Endothelial cell of umbilical vein (primary cell): Measurements from ENCODE around the gene FAM209A. TPM values are rescaled to one million over a fixed set of nuclear protein-coding genes. Genes with fewer than 3 reads are reported as not detected.

Experiments
- BruUV-seq: library from RNA; stranded (reverse); fragments of 400-500 nt; replicated peaks from 2 replicates; lab custom pipeline; 2021; lab: Mats Ljungman, UMichigan
- CTCF ChIA-PET: fragments of 300-600, 350-600 bp; sonication (Branson Sonifier 250); formaldehyde crosslinking; loops from one replicate; lab custom pipeline; 2021; ENCODE audit warnings: antibody characterized with exemption, inconsistent platforms; lab: Charles Lee
- POLR2A ChIA-PET: fragments of 300-600, 350-600 bp; sonication (Branson Sonifier 250); formaldehyde crosslinking; loops from one replicate; lab custom pipeline; 2021; ENCODE audit warnings: antibody characterized with exemption, inconsistent platforms; lab: Charles Lee
- DNase-seq: peaks from one replicate; pipeline ENCODE4 v3.0.0-alpha.2; 2011; ENCODE audit warnings: low read depth, low spot score
- FAIRE-seq: peaks from 2 replicates; lab custom pipeline; 2011; peaks lifted over from hg19 to GRCh38; lab: Jason Lieb, UNC
- H2AFZ ChIP-seq: 2 replicates; pipeline ENCODE4 v1.6.0; 2012; ENCODE audit warnings: low read depth, low read length, control low read depth, inconsistent platforms
- H3K27ac ChIP-seq: 2 replicates; pipeline ENCODE4 v1.5.1; 2011; ENCODE audit warnings: low read depth, mild to moderate bottlenecking, control low read depth, low read length, moderate library complexity; ENCODE audit not compliant: insufficient read depth
- H3K27me3 ChIP-seq, 2 experiments: 2 replicates each; pipeline versions ENCODE4 v1.6.0 to v1.6.1; 2011; ENCODE audit warnings: low read length in 2 of 2, mixed read lengths in 1 of 2; ENCODE audit not compliant: control insufficient read depth in 2 of 2, insufficient read depth in 2 of 2
- H3K36me3 ChIP-seq, 2 experiments: 2 replicates in 1 of 2; 3 replicates in 1 of 2; pipeline ENCODE4 v1.5.1; 2011; ENCODE audit warnings: low read length in 2 of 2, mild to moderate bottlenecking in 1 of 2, moderate library complexity in 1 of 2; ENCODE audit not compliant: control insufficient read depth in 2 of 2, insufficient read depth in 2 of 2; ENCODE audit errors: extremely low read depth in 1 of 2
- H3K4me1 ChIP-seq: 3 replicates; pipeline ENCODE4 v1.5.1; 2011; ENCODE audit warnings: mild to moderate bottlenecking, low read length; ENCODE audit not compliant: control insufficient read depth, insufficient read depth; ENCODE audit errors: extremely low read depth
- H3K4me2 ChIP-seq: 2 replicates; pipeline ENCODE4 v1.6.1; 2011; ENCODE audit warnings: low read length, control low read depth, mixed read lengths; ENCODE audit not compliant: insufficient read depth
- H3K4me3 ChIP-seq, 3 experiments: fragments of 200-600 bp in 1 of 3; sonication (generic), shearing (Covaris generic) in 1 of 3; replicated peaks in 1 of 3; 2 replicates each; pipeline ENCODE4 v1.5.1; 2011 to 2016; ENCODE audit warnings: control low read depth in 3 of 3, low read length in 3 of 3, mild to moderate bottlenecking in 2 of 3, inconsistent platforms in 1 of 3, low read depth in 1 of 3, moderate library complexity in 1 of 3; ENCODE audit not compliant: insufficient read depth in 1 of 3
- H3K79me2 ChIP-seq: 2 replicates; pipeline ENCODE4 v1.6.0; 2012; ENCODE audit warnings: low read length, inconsistent platforms; ENCODE audit not compliant: control insufficient read depth, insufficient read depth
- H3K9ac ChIP-seq: replicated peaks from 2 replicates; pipeline ENCODE3; 2011; ENCODE audit warnings: low read length, control low read depth; ENCODE audit not compliant: insufficient read depth; ENCODE audit errors: extremely low read depth
- H3K9me1 ChIP-seq: replicated peaks from 3 replicates; pipeline ENCODE4 v1.6.0; 2011; ENCODE audit warnings: mild to moderate bottlenecking, low read length; ENCODE audit not compliant: control insufficient read depth, insufficient read depth; ENCODE audit errors: extremely low read depth
- H3K9me3 ChIP-seq: replicated peaks from 2 replicates; pipeline ENCODE4 v1.5.1; 2012; ENCODE audit warnings: low read length, inconsistent platforms; ENCODE audit not compliant: control insufficient read depth, insufficient read depth
- H4K20me1 ChIP-seq: replicated peaks from 2 replicates; pipeline ENCODE3; 2011; ENCODE audit warnings: mild to moderate bottlenecking, low read length; ENCODE audit not compliant: control insufficient read depth, insufficient read depth; ENCODE audit errors: extremely low read depth
- EZH2 ChIP-seq: IDR thresholded peaks from 2 replicates; pipeline ENCODE4 v1.6.1; 2012; ENCODE audit warnings: borderline replicate concordance, low read depth, mild to moderate bottlenecking, moderate library complexity, low read length, inconsistent platforms; ENCODE audit not compliant: severe bottlenecking
- FOS ChIP-seq: IDR thresholded peaks from 2 replicates; pipeline ENCODE4 v1.6.1; 2011; ENCODE audit warnings: mild to moderate bottlenecking, low read length, moderate library complexity, borderline replicate concordance; ENCODE audit not compliant: insufficient read depth
- GATA2 ChIP-seq: IDR thresholded peaks from 2 replicates; pipeline ENCODE4 v1.7.0; 2011; ENCODE audit warnings: low read depth, mild to moderate bottlenecking, moderate library complexity, mixed read lengths, low read length; ENCODE audit not compliant: insufficient read length, insufficient read depth
- JUN ChIP-seq: IDR thresholded peaks from 2 replicates; pipeline ENCODE4 v1.6.1; 2011; ENCODE audit warnings: borderline replicate concordance, low read depth; ENCODE audit not compliant: insufficient read length, insufficient read depth
- MYC ChIP-seq: IDR thresholded peaks from one replicate; pipeline ENCODE4 v1.6.1; 2011; ENCODE audit warnings: mild to moderate bottlenecking, low read depth, low read length
- POLR2A ChIP-seq: IDR thresholded peaks from 2 replicates; pipeline ENCODE4 v1.6.1; 2012; ENCODE audit warnings: low read depth, mild to moderate bottlenecking, control low read depth, low read length
- POLR2AphosphoS5 ChIP-seq: IDR thresholded peaks from 2 replicates; pipeline ENCODE4 v1.6.1; 2012; ENCODE audit warnings: low read depth, mild to moderate bottlenecking, control low read depth, low read length, moderate library complexity; ENCODE audit not compliant: insufficient read depth
- dilution Hi-C: fragments of 300-500 bp; cut with MboI; formaldehyde crosslinking; loops from one replicate; pipeline ENCODE4 v1.15.0; 2019; ENCODE audit warnings: low sequenced_read_pairs; ENCODE audit not compliant: extremely low pct_ligation_motif_present
- intact Hi-C: fragments of 100-400 bp; cut with micrococcal nuclease; formaldehyde crosslinking; loops from one replicate; pipeline ENCODE4 v1.10.0; 2022
- polyA plus RNA-seq, 4 experiments: library from polyadenylated mRNA; depleted of rRNA in 3 of 4; stranded (reverse) in 3 of 4; unstranded in 1 of 4; fragments of >200 nt; gene quantifications; 2 replicates each; pipeline versions ENCODE4 v1.2.1 to v1.2.3, GENCODE V29; 2011 to 2012; ENCODE audit warnings: missing spikeins in 1 of 4
- total RNA-seq: library from RNA; stranded (reverse); gene quantifications from 2 replicates; pipeline ENCODE4 v1.2.3, GENCODE V29; 2021
- TF ChIP-seq, protein P1 (sequence below): IDR thresholded peaks from 2 replicates; pipeline ENCODE4 v1.6.1; 2011; ENCODE audit not compliant: insufficient read depth, insufficient read length
- TF ChIP-seq, protein P2 (sequence below), 2 donors: IDR thresholded peaks; 1 replicate in 1 of 2; 2 replicates in 1 of 2; pipeline ENCODE4 v1.5.1; 2011; ENCODE audit warnings: low read length in 2 of 2, mild to moderate bottlenecking in 2 of 2, moderate library complexity in 2 of 2, control low read depth in 1 of 2, inconsistent platforms in 1 of 2, low read depth in 1 of 2; ENCODE audit not compliant: insufficient read depth in 1 of 2; ENCODE audit errors: extremely low read depth in 1 of 2

The FAM209A gene
- total and polyA plus RNA-seq, 2 donors (not counting 3 experiments of a cell fraction or from before 2014, with no cell fraction given): 0.37 to 0.49 TPM

DNA sequence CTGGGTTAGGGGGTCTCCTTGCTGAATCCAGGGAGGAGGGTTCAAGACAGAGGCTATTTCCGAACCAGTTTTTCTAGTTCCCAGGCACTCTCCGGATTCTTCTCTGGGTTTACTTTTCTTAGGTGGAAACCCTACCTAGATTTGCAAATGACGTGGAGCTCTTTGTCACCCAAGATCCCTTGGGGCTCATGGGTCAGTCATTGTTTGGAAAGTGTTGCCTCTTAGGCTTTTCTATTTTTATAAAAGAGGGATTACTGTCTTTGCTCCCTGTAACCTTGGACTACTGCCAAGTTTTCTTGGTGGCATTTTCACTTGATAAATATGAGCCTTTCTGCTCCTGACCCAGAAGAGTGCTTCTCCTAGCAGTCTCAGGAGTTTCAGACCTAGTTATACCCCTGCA lies 42.1 kb downstream of the FAM209A start:
- Histone ChIP-seq H3K9me1 (no peaks in the 10 kb centered on the region), H3K4me3 (no peak overlapping the region), H3K79me2 (no peaks in the 10 kb centered on the region), H2AFZ (no peak overlapping the region), H3K9ac (no peak overlapping the region), H3K4me1 (no peaks in the 10 kb centered on the region), H3K27me3 (no peaks in the 10 kb centered on the region), H3K9me3 (no peaks in the 10 kb centered on the region), H3K4me2 (no peak overlapping the region), H3K36me3 (no peaks in the 10 kb centered on the region), H4K20me1 (no peaks in the 10 kb centered on the region), H3K27ac (no peak overlapping the region)
- TF ChIP-seq MYC (no peak), EZH2 (no peak), FOS (no peak), POLR2A (no peak), POLR2AphosphoS5 (no peak), JUN (no peak), GATA2 (no peak)
- TF ChIP-seq, protein P1, sequence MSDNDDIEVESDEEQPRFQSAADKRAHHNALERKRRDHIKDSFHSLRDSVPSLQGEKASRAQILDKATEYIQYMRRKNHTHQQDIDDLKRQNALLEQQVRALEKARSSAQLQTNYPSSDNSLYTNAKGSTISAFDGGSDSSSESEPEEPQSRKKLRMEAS: no peak
- TF ChIP-seq, protein P2, sequence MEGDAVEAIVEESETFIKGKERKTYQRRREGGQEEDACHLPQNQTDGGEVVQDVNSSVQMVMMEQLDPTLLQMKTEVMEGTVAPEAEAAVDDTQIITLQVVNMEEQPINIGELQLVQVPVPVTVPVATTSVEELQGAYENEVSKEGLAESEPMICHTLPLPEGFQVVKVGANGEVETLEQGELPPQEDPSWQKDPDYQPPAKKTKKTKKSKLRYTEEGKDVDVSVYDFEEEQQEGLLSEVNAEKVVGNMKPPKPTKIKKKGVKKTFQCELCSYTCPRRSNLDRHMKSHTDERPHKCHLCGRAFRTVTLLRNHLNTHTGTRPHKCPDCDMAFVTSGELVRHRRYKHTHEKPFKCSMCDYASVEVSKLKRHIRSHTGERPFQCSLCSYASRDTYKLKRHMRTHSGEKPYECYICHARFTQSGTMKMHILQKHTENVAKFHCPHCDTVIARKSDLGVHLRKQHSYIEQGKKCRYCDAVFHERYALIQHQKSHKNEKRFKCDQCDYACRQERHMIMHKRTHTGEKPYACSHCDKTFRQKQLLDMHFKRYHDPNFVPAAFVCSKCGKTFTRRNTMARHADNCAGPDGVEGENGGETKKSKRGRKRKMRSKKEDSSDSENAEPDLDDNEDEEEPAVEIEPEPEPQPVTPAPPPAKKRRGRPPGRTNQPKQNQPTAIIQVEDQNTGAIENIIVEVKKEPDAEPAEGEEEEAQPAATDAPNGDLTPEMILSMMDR (IDR thresholded peaks at IDR 0.05; ENCODE audit: extremely low read depth in 1 of 2, insufficient read depth in 1 of 2, low read depth in 1 of 2, low read length in 2 of 2): no peak
- FAIRE-seq (no peak), DNase-seq (no peak)
- POLR2A ChIA-PET: no interaction called here
- dilution Hi-C loops (no loop called here), intact Hi-C loops (no loop called here)
- CTCF ChIA-PET: interaction anchor here (1.6 to 2.3 kb wide), 2 partner anchors 12 to 16 kb away, joined by 4 to 9 read pairs; no protein-coding TSS in a partner anchor
- BruUV-seq: no TSS peak
